Measurements from ENCODE around the gene ADTRP. TPM values are rescaled to one million over a fixed set of nuclear protein-coding genes. Genes with fewer than 3 reads are reported as not detected.

ADTRP gene
- total and polyA plus RNA-seq, 8 donors = 0.65 to 11.4 (median 1.4) TPM

- Histone ChIP-seq H3K27me3 (no peaks in the 10 kb centered on the region), H3K36me3 (no peaks in the 10 kb centered on the region), H3K27ac (no peak overlapping the region), H3K4me3 (no peak overlapping the region), H3K4me1 (no peaks in the 10 kb centered on the region), H3K9me3 (no peaks in the 10 kb centered on the region)
- intact Hi-C loops (cut with DNase I) = no loop called here
- ATAC-seq (no peak), DNase-seq (no peak)
- TF ChIP-seq CTCF (IDR thresholded peaks at IDR 0.05) = no peak
Measured at GRCh38 chr6:11668455-11668854, 110.1 kb downstream of the ADTRP start.

- Histone ChIP-seq H3K36me3 (no peaks in the 10 kb centered on the region), H3K4me3 (no peak overlapping the region), H3K27me3 (no peaks in the 10 kb centered on the region), H3K9me3 (no peaks in the 10 kb centered on the region), H3K4me1 (no peaks in the 10 kb centered on the region), H3K27ac (no peak overlapping the region)
- ATAC-seq (no peak), DNase-seq (no peak)
- intact Hi-C loops (cut with DNase I) = no loop called here
- no peak for TF ChIP-seq CTCF (IDR thresholded peaks at IDR 0.05)
Measured at GRCh38 chr6:11667876-11668275, 110.7 kb downstream of the ADTRP start.

GRCh38 chr6:11665604-11666326 lies 112.8 kb downstream of the ADTRP start:
- TF ChIP-seq CTCF (IDR thresholded peaks at IDR 0.05) = no peak
- intact Hi-C loops (cut with DNase I) = no loop called here
- H3K4me3 ChIP-seq = no peak overlapping the region
- no peaks in the 10 kb centered on the region for H3K27me3 ChIP-seq
- ATAC-seq = no peak
- H3K9me3 ChIP-seq = no peaks in the 10 kb centered on the region
- H3K27ac ChIP-seq = no peak overlapping the region
- no peak for DNase-seq
- no peaks in the 10 kb centered on the region for H3K36me3 ChIP-seq
- H3K4me1 ChIP-seq = no peaks in the 10 kb centered on the region

Other genes starting within 250 kb of the ADTRP start
- gene TMEM170B, start 241.1 kb downstream of the ADTRP start, total RNA-seq = 10 to 100 TPM in 1 of 2 donors, 1 to 10 TPM in 1; 5.4 to 10.1 TPM
- gene TMEM170B, start 241.1 kb downstream of the ADTRP start, polyA plus RNA-seq (ENCODE audit: insufficient read length in 6 of 6) = 1 to 10 TPM; 5.2 to 6.2 (median 5.5) TPM
- gene HIVEP1, start 233.5 kb upstream of the ADTRP start, total RNA-seq = 10 to 100 TPM; 29.2 to 35.9 TPM
- 10 to 100 TPM; 24.1 to 31.7 (median 27.3) TPM for gene HIVEP1, start 233.5 kb upstream of the ADTRP start, polyA plus RNA-seq (ENCODE audit: insufficient read length in 6 of 6)